GM23248 (cell line): ENCODE data around the gene MARS2.

ENCODE experiments used
- EZH2 ChIP-seq: fragments of 200-600 bp; sonication (generic); IDR thresholded peaks from 2 replicates; pipeline ENCODE4 v1.6.1; 2018; ENCODE audit warnings: antibody characterized with exemption, mild to moderate bottlenecking; ENCODE audit not compliant: insufficient read depth, poor library complexity, severe bottlenecking
- EZH2phosphoT487 ChIP-seq: fragments of 200-600 bp; sonication (generic); IDR thresholded peaks from 2 replicates; pipeline ENCODE4 v1.6.1; 2018; ENCODE audit warnings: antibody characterized with exemption, moderate library complexity, mild to moderate bottlenecking, low read depth; ENCODE audit not compliant: insufficient read depth

- no peak for TF ChIP-seq EZH2phosphoT487
- TF ChIP-seq EZH2 = no peak
Observed at GRCh38 chr2:197675711-197676188, 29.4 kb upstream of the MARS2 start.
